ENCODE data around the gene LASP1NB. TPM values are rescaled to one million over a fixed set of nuclear protein-coding genes. Genes with fewer than 3 reads are reported as not detected.
"Not testable (repeated sequence)": the region's sequence is repeated elsewhere in the genome, so short reads cannot be mapped to it uniquely, and the experiment has no call there.

Gene LASP1NB

GRCh38 chr17:38961413-38961812 is 36.0 kb downstream of the LASP1NB start:
- no peak for DNase-seq

- peak; percentile 65 to 73 for DNase-seq
These were observed 41.9 kb downstream of the LASP1NB start, which contains the start of gene FBXO47 for GRCh38 chr17:38967290-38967738. FBXO47 (minus strand) TSS chr17:38967403; CDS start chr17:38963025, 4,378 bp downstream.

- no peak for DNase-seq
These were observed 43.9 kb downstream of the LASP1NB start for GRCh38 chr17:38969281-38969680.

GRCh38 chr17:38970128-38970527 is 44.7 kb downstream of the LASP1NB start:
- DNase-seq: no peak

- DNase-seq: no peak
These were observed 45.4 kb downstream of the LASP1NB start for GRCh38 chr17:38970804-38971203.

- DNase-seq: not testable (repeated sequence)
These were observed 50.8 kb downstream of the LASP1NB start for GRCh38 chr17:38976187-38976551.

GRCh38 chr17:38978180-38978579 is 52.8 kb downstream of the LASP1NB start:
- no peak for DNase-seq

Other genes starting within 250 kb of the LASP1NB start
- gene MLLT6, start 220.3 kb upstream of the LASP1NB start, polyA plus RNA-seq (ENCODE audit: insufficient read depth in 1 of 5, insufficient read length in 5 of 5, low replicate concordance in 1 of 5): 100 to 1,000 TPM in 3 of 5 donors, 10 to 100 TPM in 2; 88.4 to 127 (median 112) TPM
- 10 to 100 TPM in 3 of 5 donors, 1 to 10 TPM in 2; 9.5 to 20.5 (median 11.5) TPM for gene CISD3, start 195.3 kb upstream of the LASP1NB start, polyA plus RNA-seq (ENCODE audit: insufficient read depth in 1 of 5, insufficient read length in 5 of 5, low replicate concordance in 1 of 5)
- gene PCGF2, start 177.3 kb upstream of the LASP1NB start, polyA plus RNA-seq (ENCODE audit: insufficient read depth in 1 of 5, insufficient read length in 5 of 5, low replicate concordance in 1 of 5): 100 to 1,000 TPM in 2 of 5 donors, 10 to 100 TPM in 3; 63.6 to 108 (median 89.9) TPM
- 100 to 1,000 TPM in 2 of 5 donors, 10 to 100 TPM in 3; 90.6 to 113 (median 97.3) TPM for gene PSMB3, start 172.9 kb upstream of the LASP1NB start, polyA plus RNA-seq (ENCODE audit: insufficient read depth in 1 of 5, insufficient read length in 5 of 5, low replicate concordance in 1 of 5)
- 10 to 100 TPM; 80.6 to 92.5 (median 84.1) TPM for gene PIP4K2B, start 126.1 kb upstream of the LASP1NB start, polyA plus RNA-seq (ENCODE audit: insufficient read depth in 1 of 5, insufficient read length in 5 of 5, low replicate concordance in 1 of 5)
- gene CWC25, start 100.3 kb upstream of the LASP1NB start, polyA plus RNA-seq (ENCODE audit: insufficient read depth in 1 of 5, insufficient read length in 5 of 5, low replicate concordance in 1 of 5): 10 to 100 TPM; 25.3 to 29.6 (median 26.5) TPM
- 1,000 to 10,000 TPM; 2,672 to 3,641 (median 3,192) TPM for gene RPL23, start 71.9 kb upstream of the LASP1NB start, polyA plus RNA-seq (ENCODE audit: insufficient read depth in 1 of 5, insufficient read length in 5 of 5, low replicate concordance in 1 of 5)
- gene LASP1, start 55.6 kb upstream of the LASP1NB start, polyA plus RNA-seq (ENCODE audit: insufficient read depth in 1 of 5, insufficient read length in 5 of 5, low replicate concordance in 1 of 5): 100 to 1,000 TPM; 132 to 164 (median 144) TPM
- not detected for gene FBXO47, start 41.8 kb downstream of the LASP1NB start, polyA plus RNA-seq (ENCODE audit: insufficient read depth in 1 of 5, insufficient read length in 5 of 5, low replicate concordance in 1 of 5)
- gene PLXDC1, start 226.0 kb downstream of the LASP1NB start, polyA plus RNA-seq (ENCODE audit: insufficient read depth in 1 of 5, insufficient read length in 5 of 5, low replicate concordance in 1 of 5): 1 to 10 TPM; 5.4 to 8.7 (median 6.1) TPM
- gene ARL5C, start 240.5 kb downstream of the LASP1NB start, polyA plus RNA-seq (ENCODE audit: insufficient read depth in 1 of 5, insufficient read length in 5 of 5, low replicate concordance in 1 of 5): under 1 TPM; 0.27 to 0.66 (median 0.48) TPM

Data from right lung (tissue), 5 donors.